Smooth muscle cell (in vitro differentiated cells): ENCODE results near the gene TPD52L1. TPM values are rescaled to one million over a fixed set of nuclear protein-coding genes. Genes with fewer than 3 reads are reported as not detected.

Experiments used
- DNase-seq: peaks from one replicate; lab custom pipeline; 2025; ENCODE audit not compliant: unreplicated experiment; lab: John Stamatoyannopoulos, UW
- H2AFZ ChIP-seq: fragments of 200-600 bp; sonication (generic); 2 replicates; pipeline ENCODE4 v1.6.0; 2016; ENCODE audit warnings: antibody characterized with exemption, low read depth, mild to moderate bottlenecking
- H3F3A ChIP-seq: fragments of 200-600 bp; sonication (generic); 2 replicates; pipeline ENCODE4 v1.6.0; 2017; ENCODE audit warnings: antibody characterized with exemption, low read depth
- H3K27ac ChIP-seq: fragments of 200-600 bp; sonication (generic); 2 replicates; pipeline ENCODE4 v1.5.1; 2016; ENCODE audit warnings: low read depth, mild to moderate bottlenecking
- H3K27me3 ChIP-seq: fragments of 200-600 bp; sonication (generic); 2 replicates; pipeline ENCODE4 v1.6.1; 2016; ENCODE audit warnings: low read depth, mild to moderate bottlenecking
- H3K36me3 ChIP-seq: fragments of 200-600 bp; sonication (generic); 2 replicates; pipeline ENCODE4 v1.5.1; 2016; ENCODE audit warnings: low read depth
- H3K4me1 ChIP-seq: fragments of 200-600 bp; sonication (generic); 2 replicates; pipeline ENCODE4 v1.5.1; 2016; ENCODE audit warnings: low read depth
- H3K4me2 ChIP-seq: fragments of 200-600 bp; sonication (generic); 2 replicates; pipeline ENCODE4 v1.6.0; 2016; ENCODE audit warnings: mild to moderate bottlenecking
- H3K4me3 ChIP-seq: fragments of 200-600 bp; sonication (generic); 2 replicates; pipeline ENCODE4 v1.5.1; 2016; ENCODE audit warnings: mild to moderate bottlenecking
- H3K79me2 ChIP-seq: fragments of 200-600 bp; sonication (generic); 2 replicates; pipeline ENCODE4 v1.6.0; 2016; ENCODE audit warnings: low read depth, mild to moderate bottlenecking
- H3K9ac ChIP-seq: fragments of 200-600 bp; sonication (generic); 2 replicates; pipeline ENCODE4 v1.6.0; 2016; ENCODE audit warnings: low read depth
- H3K9me3 ChIP-seq: fragments of 200-600 bp; sonication (generic); replicated peaks from 2 replicates; pipeline ENCODE4 v1.5.1; 2016; ENCODE audit warnings: low read depth
- H4K20me1 ChIP-seq: fragments of 200-600 bp; sonication (generic); 2 replicates; pipeline ENCODE4 v1.6.0; 2016; ENCODE audit warnings: low read depth
- WGBS: methylation state at CpG from one replicate; pipeline ENCODE4 v1.1.7; 2016; ENCODE audit warnings: low lambda C conversion rate; 5-methylcytosine and 5-hydroxymethylcytosine counted together
- polyA plus RNA-seq: library from polyadenylated mRNA; unstranded; fragments of >200 nt; fragmentation: Nextera tagmentation; extraction: Ambion mirVana; gene quantifications from 2 replicates; pipeline ENCODE4 v1.2.1, GENCODE V29; 2016
- total RNA-seq: library from RNA; depleted of rRNA; stranded (reverse); fragments of >200 nt; gene quantifications from 2 replicates; pipeline ENCODE4 v1.2.3, GENCODE V29; 2014
- TF ChIP-seq, protein P1 (sequence below): fragments of 200-600 bp; sonication (generic); IDR thresholded peaks from 2 replicates; pipeline ENCODE4 v1.5.1; 2017; ENCODE audit warnings: borderline replicate concordance, mild to moderate bottlenecking, antibody characterized with exemption; ENCODE audit not compliant: insufficient read depth, poor library complexity, severe bottlenecking

TPD52L1 gene
- total and polyA plus RNA-seq, 2 experiments from 2014 or later, result 15.3 to 65.8 TPM

DNA sequence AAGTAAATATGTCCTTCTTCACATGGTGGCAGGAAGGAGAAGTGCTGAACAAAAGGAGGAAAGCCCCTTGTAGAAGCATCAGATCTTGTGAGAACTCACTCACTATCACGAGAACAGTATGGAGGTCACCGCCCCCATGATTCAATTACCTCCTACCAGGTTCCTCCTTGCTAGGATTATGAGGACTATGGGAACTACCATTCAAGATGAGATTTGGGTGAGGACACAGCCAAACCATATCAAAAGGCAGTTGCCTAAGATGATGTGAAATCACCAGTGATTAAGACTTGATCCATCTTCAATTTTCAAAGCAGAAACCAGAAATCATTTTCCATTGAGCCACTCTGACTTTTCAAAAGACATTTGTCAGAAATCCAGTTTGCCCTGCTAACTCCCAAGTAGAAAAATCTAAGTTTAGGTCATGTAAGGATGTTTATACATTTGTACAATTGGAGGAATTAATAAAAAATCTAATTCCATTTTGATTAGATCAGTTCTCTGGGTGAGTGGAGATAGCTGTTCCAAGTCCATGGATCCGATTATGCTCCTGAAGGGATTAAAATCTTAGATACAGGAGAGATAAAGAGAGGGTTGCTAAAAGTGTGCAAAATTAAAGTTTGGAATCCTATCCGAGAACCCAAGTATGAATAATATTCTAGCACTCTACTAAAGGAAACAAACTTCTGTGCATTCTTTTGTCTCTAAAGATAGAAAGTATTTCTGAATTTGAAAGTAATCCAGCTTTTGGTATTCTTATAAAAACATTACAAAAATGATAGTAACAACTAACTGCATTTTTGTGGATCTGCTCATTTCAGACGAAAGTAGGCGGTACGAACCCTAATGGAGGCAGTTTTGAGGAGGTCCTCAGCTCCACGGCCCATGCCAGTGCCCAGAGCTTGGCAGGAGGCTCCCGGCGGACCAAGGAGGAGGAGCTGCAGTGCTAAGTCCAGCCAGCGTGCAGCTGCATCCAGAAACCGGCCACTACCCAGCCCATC, 108.7 kb downstream of the TPD52L1 start:
- Histone ChIP-seq H4K20me1 (no peaks in the 10 kb centered on the region), H3K79me2 (no peaks in the 10 kb centered on the region), H3K9me3 (no peaks in the 10 kb centered on the region), H3K4me2 (no peak overlapping the region), H3K4me1 (no peaks in the 10 kb centered on the region), H3K27me3 (no peaks in the 10 kb centered on the region), H3K4me3 (no peak overlapping the region), H3K27ac (no peak overlapping the region), H3K36me3 (no peaks in the 10 kb centered on the region), H3K9ac (no peak overlapping the region), H3F3A (no peaks in the 10 kb centered on the region), H2AFZ (no peak overlapping the region)
- 93% methylated on average over 12 of the region's 12 CpGs for WGBS
- TF ChIP-seq, protein P1, sequence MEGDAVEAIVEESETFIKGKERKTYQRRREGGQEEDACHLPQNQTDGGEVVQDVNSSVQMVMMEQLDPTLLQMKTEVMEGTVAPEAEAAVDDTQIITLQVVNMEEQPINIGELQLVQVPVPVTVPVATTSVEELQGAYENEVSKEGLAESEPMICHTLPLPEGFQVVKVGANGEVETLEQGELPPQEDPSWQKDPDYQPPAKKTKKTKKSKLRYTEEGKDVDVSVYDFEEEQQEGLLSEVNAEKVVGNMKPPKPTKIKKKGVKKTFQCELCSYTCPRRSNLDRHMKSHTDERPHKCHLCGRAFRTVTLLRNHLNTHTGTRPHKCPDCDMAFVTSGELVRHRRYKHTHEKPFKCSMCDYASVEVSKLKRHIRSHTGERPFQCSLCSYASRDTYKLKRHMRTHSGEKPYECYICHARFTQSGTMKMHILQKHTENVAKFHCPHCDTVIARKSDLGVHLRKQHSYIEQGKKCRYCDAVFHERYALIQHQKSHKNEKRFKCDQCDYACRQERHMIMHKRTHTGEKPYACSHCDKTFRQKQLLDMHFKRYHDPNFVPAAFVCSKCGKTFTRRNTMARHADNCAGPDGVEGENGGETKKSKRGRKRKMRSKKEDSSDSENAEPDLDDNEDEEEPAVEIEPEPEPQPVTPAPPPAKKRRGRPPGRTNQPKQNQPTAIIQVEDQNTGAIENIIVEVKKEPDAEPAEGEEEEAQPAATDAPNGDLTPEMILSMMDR, result no peak
- no peak for DNase-seq

DNA sequence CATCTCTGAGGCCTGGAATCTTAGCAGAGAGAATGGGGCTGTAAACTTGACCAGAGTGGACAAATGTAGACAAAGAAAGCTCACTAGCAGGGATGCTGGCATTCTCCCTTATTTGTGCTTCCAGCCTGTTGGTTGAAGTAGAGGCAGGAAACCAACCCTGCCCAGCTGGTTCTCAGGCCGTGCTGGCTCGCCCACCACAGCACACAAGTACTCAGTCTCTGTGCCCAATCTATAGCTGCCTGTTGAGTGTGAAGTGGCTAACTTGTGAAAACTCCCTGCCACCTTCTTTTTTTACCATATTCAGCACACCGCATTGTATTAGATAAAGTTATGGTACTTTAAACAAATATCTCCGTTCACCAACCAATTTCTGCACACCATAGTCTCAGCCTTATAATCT, 110.9 kb downstream of the TPD52L1 start:
- H3K27ac ChIP-seq, result no peak overlapping the region
- H3K9me3 ChIP-seq, result no peaks in the 10 kb centered on the region
- H3K4me1 ChIP-seq, result no peaks in the 10 kb centered on the region
- no peak overlapping the region for H3K4me3 ChIP-seq
- no peaks in the 10 kb centered on the region for H4K20me1 ChIP-seq
- 80% methylated on average over 4 of the region's 4 CpGs for WGBS
- no peak for DNase-seq
- H3K27me3 ChIP-seq, result no peaks in the 10 kb centered on the region
- no peak overlapping the region for H2AFZ ChIP-seq
- H3K4me2 ChIP-seq, result no peak overlapping the region
- TF ChIP-seq, protein P1, result no peak
- H3K9ac ChIP-seq, result no peak overlapping the region
- no peaks in the 10 kb centered on the region for H3K36me3 ChIP-seq
- no peaks in the 10 kb centered on the region for H3F3A ChIP-seq
- no peaks in the 10 kb centered on the region for H3K79me2 ChIP-seq

DNA sequence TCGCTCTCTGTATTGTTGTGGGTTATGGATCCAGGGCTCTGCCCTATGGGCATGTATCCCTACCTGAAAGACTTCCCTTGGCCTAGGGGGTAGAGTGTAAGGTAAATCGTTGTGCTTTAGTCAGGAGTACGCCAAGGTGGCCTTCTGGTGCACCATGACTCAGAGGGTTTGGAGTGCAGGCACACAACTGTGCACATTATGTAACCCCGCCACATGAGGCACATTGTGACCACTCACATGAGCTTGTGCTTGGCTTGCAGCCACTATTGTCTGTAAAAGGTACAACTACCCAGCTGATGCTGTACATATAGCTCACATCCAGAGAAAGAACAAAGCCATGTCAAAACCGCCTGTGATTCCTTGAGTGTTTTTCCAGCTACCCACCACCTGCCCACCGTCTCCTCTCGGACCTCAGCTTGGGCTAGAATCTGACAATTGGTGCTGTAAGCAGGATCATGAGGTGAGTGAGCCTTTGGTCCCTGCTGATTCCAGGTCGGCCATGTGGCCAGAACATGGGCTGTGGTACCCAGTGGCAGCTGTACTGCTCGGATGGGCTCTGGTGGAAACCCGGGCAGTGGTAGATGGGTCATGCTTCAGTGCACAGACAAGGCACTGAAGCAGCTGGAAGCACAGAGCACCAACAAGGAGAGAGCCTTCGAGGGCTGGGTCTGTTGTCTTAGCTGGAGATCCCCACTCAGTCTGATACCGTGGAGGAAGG, 114.4 kb downstream of the TPD52L1 start:
- H3K4me2 ChIP-seq, result no peak overlapping the region
- no peaks in the 10 kb centered on the region for H3K36me3 ChIP-seq
- H3F3A ChIP-seq, result no peaks in the 10 kb centered on the region
- no peaks in the 10 kb centered on the region for H3K9me3 ChIP-seq
- no peaks in the 10 kb centered on the region for H4K20me1 ChIP-seq
- no peak for DNase-seq
- no peak overlapping the region for H3K4me3 ChIP-seq
- H3K4me1 ChIP-seq, result no peaks in the 10 kb centered on the region
- H3K79me2 ChIP-seq, result no peaks in the 10 kb centered on the region
- TF ChIP-seq, protein P1, result no peak
- no peak overlapping the region for H3K27ac ChIP-seq
- H3K9ac ChIP-seq, result no peak overlapping the region
- WGBS, result 94% methylated on average over 12 of the region's 12 CpGs
- no peaks in the 10 kb centered on the region for H3K27me3 ChIP-seq
- H2AFZ ChIP-seq, result no peak overlapping the region
